DND-41 (cell line): Measurements from ENCODE around the gene SLC39A3.

Experiments
- EZH2 ChIP-seq: IDR thresholded peaks from 3 replicates; pipeline ENCODE4 v1.6.1; 2012; ENCODE audit warnings: borderline replicate concordance, low read depth, mild to moderate bottlenecking, moderate library complexity, low read length, inconsistent platforms; ENCODE audit not compliant: severe bottlenecking
- TF ChIP-seq, protein P1 (sequence below): IDR thresholded peaks from 2 replicates; pipeline ENCODE4 v1.5.1; 2012; ENCODE audit warnings: borderline replicate concordance, low read length, moderate library complexity, mild to moderate bottlenecking; ENCODE audit not compliant: poor library complexity, severe bottlenecking; ENCODE audit errors: extremely low read depth

DNA sequence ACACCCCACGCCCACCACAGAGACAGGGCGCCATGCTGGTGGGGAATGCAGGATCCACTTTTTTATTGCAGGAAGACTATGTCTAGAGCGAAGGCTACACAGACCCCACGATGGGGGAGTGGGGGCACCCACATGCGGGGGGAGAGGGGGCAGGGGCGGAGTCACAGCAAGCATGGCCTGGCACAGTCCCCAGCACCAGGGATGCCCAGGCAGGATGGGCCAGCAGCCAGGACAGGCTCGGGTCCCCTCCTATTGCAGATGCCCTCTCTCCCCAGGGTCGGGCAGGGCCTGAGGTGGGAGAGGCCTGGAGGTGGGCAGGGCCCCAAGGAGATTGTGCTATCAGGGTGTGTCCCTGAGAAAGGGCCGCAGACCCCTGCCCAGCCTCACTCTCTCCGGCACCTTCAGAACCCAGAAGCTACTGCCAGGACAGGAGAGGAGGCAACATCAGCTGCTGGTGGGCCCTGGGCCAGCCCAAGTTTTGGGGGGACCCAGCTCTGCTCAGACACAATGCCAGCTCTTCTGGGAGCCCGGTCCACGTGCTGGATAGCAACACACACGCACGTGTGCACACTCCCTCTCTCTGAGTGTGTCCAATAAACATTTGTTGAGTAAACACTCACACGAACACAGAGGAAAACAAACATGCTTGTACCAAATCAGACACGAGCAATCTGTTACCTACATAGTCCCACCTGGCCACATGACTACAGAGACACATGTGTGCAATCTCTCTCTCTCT is 25.1 kb downstream of the SLC39A3 start:
- TF ChIP-seq, protein P1, sequence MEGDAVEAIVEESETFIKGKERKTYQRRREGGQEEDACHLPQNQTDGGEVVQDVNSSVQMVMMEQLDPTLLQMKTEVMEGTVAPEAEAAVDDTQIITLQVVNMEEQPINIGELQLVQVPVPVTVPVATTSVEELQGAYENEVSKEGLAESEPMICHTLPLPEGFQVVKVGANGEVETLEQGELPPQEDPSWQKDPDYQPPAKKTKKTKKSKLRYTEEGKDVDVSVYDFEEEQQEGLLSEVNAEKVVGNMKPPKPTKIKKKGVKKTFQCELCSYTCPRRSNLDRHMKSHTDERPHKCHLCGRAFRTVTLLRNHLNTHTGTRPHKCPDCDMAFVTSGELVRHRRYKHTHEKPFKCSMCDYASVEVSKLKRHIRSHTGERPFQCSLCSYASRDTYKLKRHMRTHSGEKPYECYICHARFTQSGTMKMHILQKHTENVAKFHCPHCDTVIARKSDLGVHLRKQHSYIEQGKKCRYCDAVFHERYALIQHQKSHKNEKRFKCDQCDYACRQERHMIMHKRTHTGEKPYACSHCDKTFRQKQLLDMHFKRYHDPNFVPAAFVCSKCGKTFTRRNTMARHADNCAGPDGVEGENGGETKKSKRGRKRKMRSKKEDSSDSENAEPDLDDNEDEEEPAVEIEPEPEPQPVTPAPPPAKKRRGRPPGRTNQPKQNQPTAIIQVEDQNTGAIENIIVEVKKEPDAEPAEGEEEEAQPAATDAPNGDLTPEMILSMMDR, result no peak
- no peak for TF ChIP-seq EZH2
